GM19193 (cell line): Measurements from ENCODE around the gene TLE1.

ENCODE experiments used
- POLR2A ChIP-seq: IDR thresholded peaks from 4 replicates; pipeline ENCODE4 v1.6.1; 2011; ENCODE audit not compliant: insufficient read depth, insufficient read length; ENCODE audit errors: extremely low read depth

TLE1 gene

GRCh38 chr9:81690251-81690851 is 1.0 kb upstream of the TLE1 start:
- no peak for TF ChIP-seq POLR2A

DNA sequence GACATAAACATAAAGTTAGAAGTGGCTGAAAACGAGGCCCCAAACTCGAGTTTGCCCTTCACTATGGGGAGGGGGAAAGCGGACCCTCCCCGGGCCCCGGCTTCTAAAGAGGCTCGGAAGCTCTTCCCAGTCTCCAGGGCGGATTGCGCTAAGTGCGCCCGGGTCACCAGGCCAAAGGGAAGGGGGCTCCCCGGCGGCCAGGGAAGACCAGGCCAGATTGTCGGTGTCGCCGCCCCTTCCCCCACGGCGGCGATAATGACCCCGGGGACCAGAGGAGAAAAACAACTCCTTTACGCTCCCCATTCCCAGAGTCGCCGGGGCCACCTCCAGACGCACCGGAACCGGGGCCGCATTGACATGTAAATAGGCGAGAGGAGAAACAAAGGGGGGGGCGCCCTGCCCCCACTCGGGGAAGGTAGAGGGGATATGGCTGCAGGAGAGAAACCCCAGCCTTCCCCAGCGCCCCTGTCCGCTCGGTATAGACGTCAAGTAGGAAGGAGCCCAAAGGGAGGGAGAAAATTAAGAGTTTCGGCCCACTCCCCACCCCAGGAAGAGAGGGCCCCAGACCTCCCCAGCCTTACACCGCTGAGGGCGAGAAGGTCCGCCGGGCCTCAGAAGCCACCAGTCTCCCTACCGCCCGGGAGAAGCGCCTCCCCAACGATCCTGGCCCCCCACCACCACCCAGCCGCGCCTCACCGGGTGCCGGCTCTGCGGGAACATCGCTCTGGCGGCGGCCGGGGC is 1.7 kb downstream of the TLE1 start:
- TF ChIP-seq POLR2A: no peak

DNA sequence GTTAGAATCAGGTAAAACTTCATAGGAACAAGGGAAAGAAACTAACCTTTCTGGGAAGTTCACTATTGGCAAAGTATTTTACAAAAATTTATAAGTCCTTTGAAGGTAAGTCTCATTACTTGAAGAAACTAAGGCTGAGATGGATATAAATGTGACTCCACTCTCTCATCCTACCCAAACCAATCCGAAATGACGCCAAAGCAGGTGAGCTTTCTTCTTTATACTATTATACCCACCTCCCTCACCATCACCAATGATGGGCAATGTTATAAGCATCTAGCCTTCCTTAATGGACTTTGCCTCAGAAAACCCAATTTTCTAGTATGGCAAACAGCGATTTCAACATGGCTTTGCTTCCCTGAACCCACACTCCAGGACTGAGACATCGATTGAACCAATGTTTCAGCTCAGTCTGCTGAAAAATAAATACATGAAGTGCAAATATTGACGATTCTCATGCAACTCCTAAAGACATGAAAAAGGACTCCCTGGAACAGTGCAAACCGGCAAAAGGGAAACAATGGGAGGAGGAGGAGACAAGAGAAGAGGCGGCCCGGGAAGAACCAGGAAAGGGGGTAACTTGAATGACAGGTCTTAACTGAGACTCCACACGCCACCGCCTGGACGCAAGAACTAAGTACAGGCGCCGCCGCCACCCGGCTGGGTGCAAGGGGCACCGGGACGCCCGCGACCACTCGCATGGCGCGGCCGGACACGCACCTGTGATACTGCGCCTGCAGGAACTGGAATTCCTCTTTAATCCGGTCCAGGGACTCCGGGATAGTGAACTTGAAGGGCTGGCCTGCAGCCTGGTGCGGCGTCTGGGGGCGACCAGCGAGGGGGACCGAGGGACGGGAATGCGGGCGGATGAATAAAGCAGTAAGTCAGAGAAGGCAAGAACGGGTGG is 2.5 kb downstream of the TLE1 start:
- TF ChIP-seq POLR2A: no peak

- no peak for TF ChIP-seq POLR2A
Measured at GRCh38 chr9:81685763-81686613, 3.4 kb downstream of the TLE1 start.

GRCh38 chr9:81684635-81685034 is 4.7 kb downstream of the TLE1 start:
- TF ChIP-seq POLR2A: no peak

DNA sequence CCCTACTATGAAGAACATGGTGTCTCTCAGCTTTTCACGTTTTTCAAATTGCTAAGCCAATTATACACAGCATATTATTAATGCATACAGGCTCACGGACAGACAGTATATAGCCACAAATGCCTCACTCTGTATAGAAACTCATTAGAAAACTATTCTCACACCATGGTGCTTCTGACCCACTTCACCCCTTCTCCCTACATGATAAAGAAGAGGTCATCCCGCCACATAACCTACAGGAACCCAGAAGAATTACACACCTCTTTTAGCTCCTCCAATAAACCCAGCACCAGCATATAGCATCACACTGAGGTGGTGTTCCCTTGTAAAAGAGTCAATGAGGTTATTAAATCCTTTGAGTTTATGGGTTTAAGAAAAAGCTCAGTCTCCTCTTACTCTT is 5.6 kb downstream of the TLE1 start:
- TF ChIP-seq POLR2A: no peak

- TF ChIP-seq POLR2A: no peak
Measured at GRCh38 chr9:81683238-81683637, 6.1 kb downstream of the TLE1 start.

- no peak for TF ChIP-seq POLR2A
Measured at GRCh38 chr9:81682797-81683196, 6.5 kb downstream of the TLE1 start.

DNA sequence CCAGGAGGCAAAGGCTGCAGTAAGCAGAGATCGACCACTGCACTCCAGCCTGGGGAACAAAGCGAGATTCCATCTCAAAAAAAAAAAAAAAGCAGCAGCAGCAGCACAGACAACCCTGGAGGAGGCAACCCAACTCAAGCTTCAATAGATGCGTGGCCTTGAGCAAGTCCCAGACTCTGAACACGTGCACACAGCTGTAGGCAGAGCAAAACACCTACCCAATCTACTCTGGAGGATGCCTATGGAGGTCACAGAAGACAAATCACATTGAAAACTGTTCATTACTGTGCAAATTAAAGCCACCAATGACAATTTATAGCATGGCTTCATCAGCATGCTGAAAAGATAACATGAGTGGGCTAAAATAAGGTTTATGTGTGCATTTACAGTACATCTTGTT is 7.2 kb downstream of the TLE1 start:
- TF ChIP-seq POLR2A: no peak

DNA sequence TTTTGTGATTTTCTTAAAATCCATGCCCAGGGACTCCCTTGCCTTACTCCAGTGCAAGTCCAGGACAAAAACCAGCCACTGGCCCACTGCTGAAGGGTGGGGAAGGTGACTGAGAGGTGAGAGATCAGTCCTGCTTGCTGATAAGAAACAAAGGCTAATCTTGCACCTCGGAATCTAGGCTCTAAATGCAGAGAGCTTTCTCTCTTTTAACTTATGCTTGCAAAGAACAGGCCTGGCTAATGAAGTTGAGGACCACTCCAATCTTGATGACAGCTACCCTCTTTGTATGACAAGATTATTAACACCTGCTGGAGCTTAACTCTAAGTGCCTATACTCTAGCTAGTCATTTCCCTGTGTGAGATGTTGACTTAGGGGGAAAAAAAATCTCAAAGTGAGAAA is 8.8 kb downstream of the TLE1 start:
- TF ChIP-seq POLR2A: no peak

DNA sequence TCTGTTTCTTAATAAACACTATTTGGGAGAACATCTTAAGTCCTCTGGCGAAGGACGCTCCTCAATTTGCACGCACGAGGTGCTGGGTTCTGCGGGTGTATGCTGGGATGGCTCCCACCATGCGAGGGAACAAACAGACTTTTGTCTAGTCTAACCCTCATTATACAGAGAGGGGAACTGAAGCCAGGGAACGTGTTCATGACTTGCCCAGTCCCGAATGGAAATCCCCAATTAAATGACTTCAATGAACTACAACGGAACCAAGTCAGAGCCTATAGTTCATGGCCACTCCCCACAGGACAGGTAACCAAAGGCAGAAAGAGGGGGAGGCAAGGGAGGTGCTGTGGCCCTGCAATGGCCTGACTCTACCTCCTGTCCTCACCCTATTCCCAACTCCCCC is 9.3 kb downstream of the TLE1 start:
- no peak for TF ChIP-seq POLR2A

- TF ChIP-seq POLR2A: no peak
Measured at GRCh38 chr9:81678088-81678487, 11.3 kb downstream of the TLE1 start.

GRCh38 chr9:81676395-81676794 is 13.0 kb downstream of the TLE1 start:
- no peak for TF ChIP-seq POLR2A

GRCh38 chr9:81673310-81673709 is 16.0 kb downstream of the TLE1 start:
- TF ChIP-seq POLR2A: no peak

GRCh38 chr9:81671880-81672280 is 17.5 kb downstream of the TLE1 start:
- TF ChIP-seq POLR2A: no peak
